GM12878 (cell line): ENCODE data around the gene CACNG3. TPM values are rescaled to one million over a fixed set of nuclear protein-coding genes. Genes with fewer than 3 reads are reported as not detected.

Source experiments
- ATAC-seq: fragments of 200-7000 bp; cut with Tn5 transposase; 3 replicates; pipeline ENCODE4 v1.9.1; 2020; ENCODE audit warnings: mild to moderate bottlenecking, moderate library complexity
- BruUV-seq: library from RNA; stranded (reverse); fragments of 400-500 nt; replicated peaks from 2 replicates; lab custom pipeline; 2021; lab: Mats Ljungman, UMichigan
- CTCF ChIA-PET: fragments of 300-600 bp; sonication (Branson Sonifier 250); formaldehyde crosslinking; extraction: SDS; loops from one replicate; lab custom pipeline; 2021; ENCODE audit warnings: inconsistent platforms; lab: Yijun Ruan, JAX
- POLR2A ChIA-PET: fragments of 350-600 bp; formaldehyde crosslinking; extraction: SDS; loops from one replicate; lab custom pipeline; 2021; ENCODE audit warnings: inconsistent platforms; lab: Charles Lee
- RAD21 ChIA-PET: fragments of 300-600 bp; sonication (Branson Sonifier 250); formaldehyde crosslinking; loops from one replicate; lab custom pipeline; 2023; ENCODE audit warnings: antibody characterized with exemption; ENCODE audit not compliant: unreplicated experiment; lab: Charles Lee
- SMC1A ChIA-PET: fragments of 300-600 bp; sonication (Branson Sonifier 250); formaldehyde crosslinking; loops from one replicate; lab custom pipeline; 2023; ENCODE audit not compliant: unreplicated experiment, uncharacterized antibody; lab: Charles Lee
- DNase-seq: peaks from one replicate; pipeline ENCODE4 v3.0.0-alpha.2; 2011; ENCODE audit warnings: low read depth, low spot score
- FAIRE-seq: peaks from 3 replicates; lab custom pipeline; 2011; peaks lifted over from hg19 to GRCh38; lab: Jason Lieb, UNC
- H2AFZ ChIP-seq: 2 replicates; pipeline ENCODE4 v1.6.0; 2011; ENCODE audit warnings: low read depth, low read length, control low read depth; ENCODE audit not compliant: control insufficient read depth
- H3K27ac ChIP-seq: 2 replicates; pipeline ENCODE4 v1.5.1; 2011; ENCODE audit warnings: control low read depth; ENCODE audit not compliant: control insufficient read depth, insufficient read depth
- H3K27me3 ChIP-seq, 2 experiments: replicated peaks in 1 of 2; 2 replicates each; pipeline versions ENCODE4 v1.6.0 to v1.6.1; 2011; ENCODE audit warnings: low read length in 1 of 2; ENCODE audit not compliant: control insufficient read depth in 2 of 2, insufficient read depth in 2 of 2
- H3K36me3 ChIP-seq, 2 experiments: 2 replicates each; pipeline ENCODE4 v1.5.1; 2011; ENCODE audit warnings: low read length in 1 of 2; ENCODE audit not compliant: control insufficient read depth in 2 of 2, insufficient read depth in 2 of 2
- H3K4me1 ChIP-seq: 2 replicates; pipeline ENCODE4 v1.6.1; 2011; ENCODE audit warnings: mild to moderate bottlenecking, low read length, moderate library complexity, mixed read lengths; ENCODE audit not compliant: control insufficient read depth, insufficient read depth
- H3K4me2 ChIP-seq: 2 replicates; pipeline ENCODE4 v1.6.0; 2011; ENCODE audit warnings: control low read depth; ENCODE audit not compliant: control insufficient read depth, insufficient read depth
- H3K4me3 ChIP-seq: fragments of 200-600 bp; sonication (generic); 2 replicates; pipeline ENCODE4 v1.5.1; 2016
- H3K79me2 ChIP-seq: 2 replicates; pipeline ENCODE4 v1.6.0; 2011; ENCODE audit warnings: low read length; ENCODE audit not compliant: control insufficient read depth, insufficient read depth
- H3K9ac ChIP-seq: 2 replicates; pipeline ENCODE4 v1.8.0; 2011; ENCODE audit warnings: low read length, control low read depth, mixed read lengths; ENCODE audit not compliant: control insufficient read depth, insufficient read depth
- H3K9me3 ChIP-seq: replicated peaks from 3 replicates; pipeline ENCODE4 v1.5.1; 2011; ENCODE audit warnings: mild to moderate bottlenecking, low read length; ENCODE audit not compliant: control insufficient read depth, insufficient read depth
- H4K20me1 ChIP-seq: 2 replicates; pipeline ENCODE4 v1.6.0; 2011; ENCODE audit not compliant: control insufficient read depth, insufficient read depth
- BHLHE40 ChIP-seq, 2 experiments: fragments of 450-650 bp in 1 of 2; IDR thresholded peaks; 2 replicates each; pipeline ENCODE4 v1.6.1; 2011 to 2017; ENCODE audit warnings: low read depth in 2 of 2, borderline replicate concordance in 1 of 2, improper control_type of control experiment in 1 of 2, low read length in 1 of 2, mild to moderate bottlenecking in 1 of 2
- ESRRA ChIP-seq: IDR thresholded peaks from 2 replicates; pipeline ENCODE4 v1.6.1; 2012; ENCODE audit warnings: mild to moderate bottlenecking, low read length, improper control_type of control experiment
- FOXK2 ChIP-seq: fragments of 450-650 bp; IDR thresholded peaks from 2 replicates; pipeline ENCODE4 v1.6.1; 2017; ENCODE audit warnings: mild to moderate bottlenecking, moderate library complexity
- MEF2A ChIP-seq: IDR thresholded peaks from 2 replicates; pipeline ENCODE4 v1.6.1; 2011; ENCODE audit warnings: low read depth, mild to moderate bottlenecking, low read length, moderate library complexity; ENCODE audit not compliant: insufficient read depth
- MYC ChIP-seq: IDR thresholded peaks from 2 replicates; pipeline ENCODE4 v1.6.1; 2011; ENCODE audit warnings: mild to moderate bottlenecking, low read length, moderate library complexity, inconsistent platforms; ENCODE audit not compliant: insufficient read depth, insufficient replicate concordance, insufficient read length, severe bottlenecking
- NR2C1 ChIP-seq: fragments of 450-650 bp; IDR thresholded peaks from 2 replicates; pipeline ENCODE4 v1.6.1; 2017; ENCODE audit warnings: antibody characterized with exemption, mild to moderate bottlenecking, moderate library complexity
- RAD21 ChIP-seq: IDR thresholded peaks from 2 replicates; pipeline ENCODE4 v1.6.1; 2011; ENCODE audit warnings: mild to moderate bottlenecking, low read depth, low read length, moderate library complexity; ENCODE audit not compliant: insufficient read depth
- SMARCA5 ChIP-seq: fragments of 450-650 bp; IDR thresholded peaks from 2 replicates; pipeline ENCODE4 v1.6.1; 2017; ENCODE audit warnings: mild to moderate bottlenecking
- SRF ChIP-seq, 2 experiments: IDR thresholded peaks; 2 replicates each; pipeline ENCODE4 v1.6.1; 2011; ENCODE audit warnings: low read depth in 2 of 2, low read length in 2 of 2, mild to moderate bottlenecking in 1 of 2, moderate library complexity in 1 of 2
- SUPT20H ChIP-seq: IDR thresholded peaks from 2 replicates; pipeline ENCODE4 v1.6.1; 2011; ENCODE audit warnings: low read depth, mild to moderate bottlenecking, low read length, moderate library complexity, borderline replicate concordance; ENCODE audit not compliant: control insufficient read depth
- ZBED1 ChIP-seq: IDR thresholded peaks from 2 replicates; pipeline ENCODE4 v1.6.1; 2016; ENCODE audit warnings: borderline replicate concordance
- ZNF622 ChIP-seq: fragments of 450-650 bp; IDR thresholded peaks from 2 replicates; pipeline ENCODE4 v1.6.1; 2017; ENCODE audit warnings: mild to moderate bottlenecking, inconsistent platforms
- ZSCAN29 ChIP-seq: fragments of 450-650 bp; IDR thresholded peaks from 2 replicates; pipeline ENCODE4 v1.6.1; 2017; ENCODE audit warnings: mild to moderate bottlenecking, moderate library complexity
- WGBS: methylation state at CpG from one replicate; pipeline ENCODE4 v1.1.6; 2016; ENCODE audit warnings: low lambda C conversion rate; ENCODE audit not compliant: insufficient replicate concordance, insufficient coverage; ENCODE audit errors: missing lambda C conversion rate; 5-methylcytosine and 5-hydroxymethylcytosine counted together
- in situ Hi-C: fragments of 300-500 bp; cut with MboI; formaldehyde crosslinking; loops from 9 replicates; pipeline ENCODE4 v1.14.3; 2018; ENCODE audit warnings: mixed read lengths
- intact Hi-C: fragments of 100-400 bp; cut with micrococcal nuclease; formaldehyde crosslinking; loops from one replicate; pipeline ENCODE4 v1.14.2; 2022; ENCODE audit not compliant: unreplicated experiment
- polyA plus RNA-seq, 11 experiments: library from polyadenylated mRNA; depleted of rRNA in 4 of 11; unstranded in 6 of 11; stranded (reverse) in 5 of 11; fragments of >200 nt; fragmentation: Nextera tagmentation in 4 of 11; fragmentation: Illumina TruSeq in 1 of 11; extraction: Ambion mirVana in 4 of 11; extraction: Trizol in 1 of 11; gene quantifications; 1 replicate in 1 of 11; 2 replicates in 10 of 11; pipeline versions ENCODE4 v1.2.1 to v1.2.3, GENCODE V29; 2011 to 2016; ENCODE audit warnings: inconsistent platforms in 2 of 11, missing spikeins in 2 of 11, low read depth in 1 of 11
- total RNA-seq, 4 experiments: library from RNA; depleted of rRNA in 3 of 4; stranded (reverse); fragments of >200 nt in 3 of 4; fragmentation: Illumina TruSeq in 1 of 4; extraction: Trizol in 1 of 4; gene quantifications; 2 replicates each; pipeline versions ENCODE4 v1.2.1 to v1.2.3, GENCODE V29; 2013 to 2021
- TF ChIP-seq, protein P1 (sequence below), 3 experiments: IDR thresholded peaks in 2 of 3; conservative IDR thresholded peaks in 1 of 3; 2 replicates each; pipeline ENCODE4 v1.5.1; 2011; ENCODE audit warnings: low read depth in 3 of 3, low read length in 3 of 3, mild to moderate bottlenecking in 3 of 3, control low read depth in 2 of 3, moderate library complexity in 2 of 3, inconsistent platforms in 1 of 3, mixed read lengths in 1 of 3; ENCODE audit not compliant: control insufficient read depth in 2 of 3, insufficient read depth in 1 of 3; ENCODE audit errors: extremely low read depth in 1 of 3
- TF ChIP-seq, protein P2 (sequence below): fragments of 450-650 bp; IDR thresholded peaks from 2 replicates; pipeline ENCODE4 v1.6.1; 2017; ENCODE audit warnings: low read depth, mild to moderate bottlenecking, moderate library complexity

Gene CACNG3
- total and polyA plus RNA-seq, 10 of the 15 experiments (the other 5 are each of a cell fraction or from before 2014, with no cell fraction given): 0.04 TPM; not detected in 9

DNA sequence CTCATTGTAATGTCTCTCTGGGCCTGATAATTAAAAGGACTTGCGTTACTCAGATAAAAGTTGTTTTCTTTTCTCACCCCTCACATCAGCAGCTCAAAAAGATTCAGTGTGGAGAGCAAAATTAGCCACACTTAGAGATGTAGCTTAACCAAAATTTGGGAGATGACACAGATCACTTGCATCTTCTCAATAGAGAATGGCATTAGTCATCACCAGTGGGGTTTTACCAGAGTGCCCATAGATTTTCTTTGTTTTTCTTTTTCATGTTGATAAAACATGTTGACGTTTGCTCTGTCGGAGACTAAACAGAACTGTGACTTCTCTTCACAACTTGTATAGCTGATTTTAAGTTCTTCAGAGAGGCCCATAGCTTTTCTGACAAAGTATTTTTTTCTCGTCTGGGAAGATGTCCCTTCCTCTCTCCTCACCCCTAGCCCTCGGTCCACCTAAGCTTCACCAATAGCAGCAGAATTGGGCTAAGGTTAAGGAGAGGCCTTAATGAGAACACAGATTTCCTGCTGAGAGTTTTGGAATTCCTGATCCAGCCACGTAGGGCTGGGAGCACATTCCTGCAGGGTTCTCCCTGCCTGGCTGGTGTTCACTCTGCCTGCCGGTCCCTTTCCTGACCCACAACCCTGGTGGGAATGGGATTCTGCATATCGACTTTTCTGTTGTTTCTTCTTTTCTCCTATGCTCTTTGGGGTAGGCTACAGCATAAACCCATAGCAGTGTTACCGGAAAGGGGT lies 92.6 kb downstream of the CACNG3 start:
- Histone ChIP-seq H4K20me1 (no peaks in the 10 kb centered on the region), H3K9me3 (no peaks in the 10 kb centered on the region), H3K36me3 (no peaks in the 10 kb centered on the region), H3K27me3 (no peaks in the 10 kb centered on the region), H2AFZ (no peak overlapping the region), H3K9ac (no peak overlapping the region), H3K27ac (no peak overlapping the region), H3K4me3 (no peak overlapping the region), H3K4me1 (no peaks in the 10 kb centered on the region), H3K4me2 (no peak overlapping the region), H3K79me2 (no peaks in the 10 kb centered on the region)
- ChIA-PET SMC1A (no interaction called here), RAD21 (no interaction called here), CTCF (no interaction called here), POLR2A (no interaction called here)
- DNase-seq (no peak), FAIRE-seq (no peak), ATAC-seq (no peak)
- WGBS: 26% methylated on average over 9 of the region's 9 CpGs
- no peak for TF ChIP-seq NR2C1
- no peak for TF ChIP-seq ZNF622
- TF ChIP-seq, protein P1, sequence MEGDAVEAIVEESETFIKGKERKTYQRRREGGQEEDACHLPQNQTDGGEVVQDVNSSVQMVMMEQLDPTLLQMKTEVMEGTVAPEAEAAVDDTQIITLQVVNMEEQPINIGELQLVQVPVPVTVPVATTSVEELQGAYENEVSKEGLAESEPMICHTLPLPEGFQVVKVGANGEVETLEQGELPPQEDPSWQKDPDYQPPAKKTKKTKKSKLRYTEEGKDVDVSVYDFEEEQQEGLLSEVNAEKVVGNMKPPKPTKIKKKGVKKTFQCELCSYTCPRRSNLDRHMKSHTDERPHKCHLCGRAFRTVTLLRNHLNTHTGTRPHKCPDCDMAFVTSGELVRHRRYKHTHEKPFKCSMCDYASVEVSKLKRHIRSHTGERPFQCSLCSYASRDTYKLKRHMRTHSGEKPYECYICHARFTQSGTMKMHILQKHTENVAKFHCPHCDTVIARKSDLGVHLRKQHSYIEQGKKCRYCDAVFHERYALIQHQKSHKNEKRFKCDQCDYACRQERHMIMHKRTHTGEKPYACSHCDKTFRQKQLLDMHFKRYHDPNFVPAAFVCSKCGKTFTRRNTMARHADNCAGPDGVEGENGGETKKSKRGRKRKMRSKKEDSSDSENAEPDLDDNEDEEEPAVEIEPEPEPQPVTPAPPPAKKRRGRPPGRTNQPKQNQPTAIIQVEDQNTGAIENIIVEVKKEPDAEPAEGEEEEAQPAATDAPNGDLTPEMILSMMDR (IDR thresholded peaks at IDR 0.05 in 2 of 3, conservative IDR thresholded peaks at IDR 0.05 in 1 of 3; ENCODE audit: control insufficient read depth in 2 of 3, extremely low read depth in 1 of 3, insufficient read depth in 1 of 3, low read depth in 3 of 3, low read length in 3 of 3): no peak
- no peak for TF ChIP-seq FOXK2
- no peak for TF ChIP-seq MYC
- TF ChIP-seq SUPT20H: no peak
- TF ChIP-seq MEF2A: no peak
- TF ChIP-seq BHLHE40 (IDR thresholded peaks at IDR 0.05; ENCODE audit: borderline replicate concordance in 1 of 2, low read depth in 2 of 2, low read length in 1 of 2): no peak
- no peak for TF ChIP-seq ESRRA
- no peak for TF ChIP-seq SMARCA5
- TF ChIP-seq RAD21: no peak
- no peak for TF ChIP-seq SRF (IDR thresholded peaks at IDR 0.05; ENCODE audit: low read depth in 2 of 2, low read length in 2 of 2)
- no peak for TF ChIP-seq ZSCAN29
- no peak for TF ChIP-seq ZBED1
- TF ChIP-seq, protein P2, sequence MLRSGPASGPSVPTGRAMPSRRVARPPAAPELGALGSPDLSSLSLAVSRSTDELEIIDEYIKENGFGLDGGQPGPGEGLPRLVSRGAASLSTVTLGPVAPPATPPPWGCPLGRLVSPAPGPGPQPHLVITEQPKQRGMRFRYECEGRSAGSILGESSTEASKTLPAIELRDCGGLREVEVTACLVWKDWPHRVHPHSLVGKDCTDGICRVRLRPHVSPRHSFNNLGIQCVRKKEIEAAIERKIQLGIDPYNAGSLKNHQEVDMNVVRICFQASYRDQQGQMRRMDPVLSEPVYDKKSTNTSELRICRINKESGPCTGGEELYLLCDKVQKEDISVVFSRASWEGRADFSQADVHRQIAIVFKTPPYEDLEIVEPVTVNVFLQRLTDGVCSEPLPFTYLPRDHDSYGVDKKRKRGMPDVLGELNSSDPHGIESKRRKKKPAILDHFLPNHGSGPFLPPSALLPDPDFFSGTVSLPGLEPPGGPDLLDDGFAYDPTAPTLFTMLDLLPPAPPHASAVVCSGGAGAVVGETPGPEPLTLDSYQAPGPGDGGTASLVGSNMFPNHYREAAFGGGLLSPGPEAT: no peak
- BruUV-seq: no TSS peak
- in situ Hi-C loops: no loop called here
- intact Hi-C loops: no loop called here
